DMS53 treated with DMSO at 0.1 percent for 48 hours (cell line): ENCODE results near the gene HYLS1.

ENCODE experiments used
- DNase-seq: peaks from one replicate; lab custom pipeline; 2025; ENCODE audit not compliant: unreplicated experiment; lab: John Stamatoyannopoulos, UW

HYLS1 gene

GRCh38 chr11:125948278-125949051, 61.0 kb downstream of the HYLS1 start:
- DNase-seq = no peak

GRCh38 chr11:125949271-125950177, 62.1 kb downstream of the HYLS1 start:
- DNase-seq = no peak

- no peak for DNase-seq
Observed at GRCh38 chr11:125950178-125950490, 62.7 kb downstream of the HYLS1 start.
